ENCODE data around the gene PFKFB3. TPM values are rescaled to one million over a fixed set of nuclear protein-coding genes. Genes with fewer than 3 reads are reported as not detected.

Gene PFKFB3
- total and polyA plus RNA-seq, 9 of the 15 experiments (the other 6 are each of a cell fraction or from before 2014, with no cell fraction given), result 0.46 to 21.6 (median 7.8) TPM

GRCh38 chr10:6153845-6154244, 48.9 kb upstream of the PFKFB3 start:
- CTCF ChIA-PET (ENCODE audit: low intra/inter-chr PET ratio), result no interaction called here
- in situ Hi-C loops (cut with MboI), result no loop called here
- BruUV-seq (replicated peaks), result no TSS peak

More at GRCh38 chr10:6153845-6154244, 48.9 kb upstream of the PFKFB3 start:
- H3K4me1 ChIP-seq (replicated peaks in 1 of 2; ENCODE audit: control insufficient read depth in 2 of 2, insufficient read depth in 2 of 2, low read length in 2 of 2), result peaks cover 7 to 19% of the 10 kb centered on the region in 2 experiments
- TF ChIP-seq SRSF1 (IDR thresholded peaks at IDR 0.05; ENCODE audit: low read depth, low read length) (no peak), SPI1 (IDR thresholded peaks at IDR 0.05; ENCODE audit: borderline replicate concordance, low read depth, low read length) (peak; percentile 56; the same call in 1 of the 2 replicates), ZNF551 (CRISPR knock-in tag; IDR thresholded peaks at IDR 0.05) (no peak), UBTF (IDR thresholded peaks at IDR 0.05; ENCODE audit: borderline replicate concordance in 1 of 2, low read depth in 2 of 2, low read length in 2 of 2) (no peak)
- TF ChIP-seq, protein P1, sequence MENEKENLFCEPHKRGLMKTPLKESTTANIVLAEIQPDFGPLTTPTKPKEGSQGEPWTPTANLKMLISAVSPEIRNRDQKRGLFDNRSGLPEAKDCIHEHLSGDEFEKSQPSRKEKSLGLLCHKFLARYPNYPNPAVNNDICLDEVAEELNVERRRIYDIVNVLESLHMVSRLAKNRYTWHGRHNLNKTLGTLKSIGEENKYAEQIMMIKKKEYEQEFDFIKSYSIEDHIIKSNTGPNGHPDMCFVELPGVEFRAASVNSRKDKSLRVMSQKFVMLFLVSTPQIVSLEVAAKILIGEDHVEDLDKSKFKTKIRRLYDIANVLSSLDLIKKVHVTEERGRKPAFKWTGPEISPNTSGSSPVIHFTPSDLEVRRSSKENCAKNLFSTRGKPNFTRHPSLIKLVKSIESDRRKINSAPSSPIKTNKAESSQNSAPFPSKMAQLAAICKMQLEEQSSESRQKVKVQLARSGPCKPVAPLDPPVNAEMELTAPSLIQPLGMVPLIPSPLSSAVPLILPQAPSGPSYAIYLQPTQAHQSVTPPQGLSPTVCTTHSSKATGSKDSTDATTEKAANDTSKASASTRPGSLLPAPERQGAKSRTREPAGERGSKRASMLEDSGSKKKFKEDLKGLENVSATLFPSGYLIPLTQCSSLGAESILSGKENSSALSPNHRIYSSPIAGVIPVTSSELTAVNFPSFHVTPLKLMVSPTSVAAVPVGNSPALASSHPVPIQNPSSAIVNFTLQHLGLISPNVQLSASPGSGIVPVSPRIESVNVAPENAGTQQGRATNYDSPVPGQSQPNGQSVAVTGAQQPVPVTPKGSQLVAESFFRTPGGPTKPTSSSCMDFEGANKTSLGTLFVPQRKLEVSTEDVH (IDR thresholded peaks at IDR 0.05; ENCODE audit: low read depth, partially characterized antibody), result no peak
- H3K79me2 ChIP-seq (ENCODE audit: control insufficient read depth, insufficient read depth, low read length), result peaks cover 44% of the 10 kb centered on the region
- POLR2A ChIA-PET, result interaction anchor here (0.5 kb wide), 1 partner anchor 223 kb away, joined by 3 read pairs; no protein-coding TSS in a partner anchor
- FAIRE-seq (no peak), DNase-seq (ENCODE audit: extremely low read depth in 1 of 4, low spot score in 3 of 4) (no peak), ATAC-seq (no peak)
- H3K4me2 ChIP-seq (ENCODE audit: insufficient read depth, low read length), result no peak overlapping the region
- intact Hi-C loops (cut with micrococcal nuclease), result loop anchor here (5.0 kb wide), 1 partner anchor 47 kb away; no protein-coding TSS in a partner anchor
- H3K4me3 ChIP-seq, result no peak overlapping the region
- 91% methylated on average over 3 of the region's 7 CpGs for WGBS (ENCODE audit: insufficient coverage, low coverage, missing lambda C conversion rate)
- no peaks in the 10 kb centered on the region for H3K27me3 ChIP-seq (ENCODE audit: control insufficient read depth in 2 of 2, insufficient read depth in 2 of 2, low read length in 2 of 2)
- no peak overlapping the region for H3K27ac ChIP-seq (ENCODE audit: extremely low read depth, low read depth, low read length)
- H3K9ac ChIP-seq (ENCODE audit: insufficient read depth in 1 of 2, low read depth in 2 of 2, low read length in 2 of 2), result no peak overlapping the region
- H2AFZ ChIP-seq (ENCODE audit: low read depth, low read length), result no peak overlapping the region
- H3K9me1 ChIP-seq (ENCODE audit: control insufficient read depth, insufficient read depth, low read length), result no peaks in the 10 kb centered on the region
- no peaks in the 10 kb centered on the region for H3K36me3 ChIP-seq (ENCODE audit: control insufficient read depth, insufficient read depth, low read length)
- H3K9me3 ChIP-seq (replicated peaks; ENCODE audit: control insufficient read depth, insufficient read depth, low read depth, low read length), result no peaks in the 10 kb centered on the region
- H4K20me1 ChIP-seq (replicated peaks; ENCODE audit: control insufficient read depth, insufficient read depth, low read length), result peaks cover 11% of the 10 kb centered on the region
